Endothelial cell of umbilical vein (primary cell): ENCODE data around the gene IFITM10.

ENCODE experiments used
- TF ChIP-seq, protein P1 (sequence below), 2 donors: IDR thresholded peaks; 1 replicate in 1 of 2; 2 replicates in 1 of 2; pipeline ENCODE4 v1.5.1; 2011; ENCODE audit warnings: low read length in 2 of 2, mild to moderate bottlenecking in 2 of 2, moderate library complexity in 2 of 2, control low read depth in 1 of 2, inconsistent platforms in 1 of 2, low read depth in 1 of 2; ENCODE audit not compliant: insufficient read depth in 1 of 2; ENCODE audit errors: extremely low read depth in 1 of 2
- TF ChIP-seq, protein P2 (sequence below): IDR thresholded peaks from 2 replicates; pipeline ENCODE4 v1.6.1; 2011; ENCODE audit not compliant: insufficient read depth, insufficient read length

DNA sequence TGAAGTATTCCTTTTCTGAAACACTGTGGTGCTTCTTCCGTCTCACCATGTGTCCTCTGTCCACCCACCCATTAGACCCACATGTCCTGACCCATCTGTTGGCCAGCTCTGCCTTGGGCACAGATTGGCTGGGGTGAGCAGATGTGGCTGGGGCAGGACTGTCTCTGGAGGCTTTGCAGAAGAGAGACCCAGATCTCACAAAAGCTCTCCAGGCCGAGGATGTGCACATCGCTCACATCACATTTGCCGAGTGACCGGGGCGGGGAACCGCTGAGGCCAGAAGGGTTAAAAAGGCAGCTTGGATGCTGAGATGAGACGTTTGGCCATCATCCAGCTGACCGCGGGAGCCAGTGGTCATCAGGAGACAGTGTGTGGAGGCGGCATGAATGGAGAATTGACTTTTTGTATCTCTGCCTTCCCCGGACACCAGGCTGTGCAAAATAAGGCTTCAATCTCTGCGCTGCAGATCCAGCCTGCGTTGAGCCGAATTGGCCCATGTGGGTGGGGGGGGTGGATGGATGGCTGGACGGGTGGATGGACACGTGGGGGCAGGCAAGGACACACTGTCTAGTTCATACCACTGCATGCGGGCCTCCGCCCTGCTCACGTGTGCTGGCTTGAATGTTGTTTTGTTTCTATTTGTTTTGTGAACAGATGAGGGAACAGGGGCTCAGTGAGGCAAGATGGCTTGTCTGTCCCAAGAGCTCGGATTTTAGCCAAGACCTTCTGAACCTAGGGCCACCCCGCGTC is 6.1 kb downstream of the IFITM10 start:
- TF ChIP-seq, protein P1, sequence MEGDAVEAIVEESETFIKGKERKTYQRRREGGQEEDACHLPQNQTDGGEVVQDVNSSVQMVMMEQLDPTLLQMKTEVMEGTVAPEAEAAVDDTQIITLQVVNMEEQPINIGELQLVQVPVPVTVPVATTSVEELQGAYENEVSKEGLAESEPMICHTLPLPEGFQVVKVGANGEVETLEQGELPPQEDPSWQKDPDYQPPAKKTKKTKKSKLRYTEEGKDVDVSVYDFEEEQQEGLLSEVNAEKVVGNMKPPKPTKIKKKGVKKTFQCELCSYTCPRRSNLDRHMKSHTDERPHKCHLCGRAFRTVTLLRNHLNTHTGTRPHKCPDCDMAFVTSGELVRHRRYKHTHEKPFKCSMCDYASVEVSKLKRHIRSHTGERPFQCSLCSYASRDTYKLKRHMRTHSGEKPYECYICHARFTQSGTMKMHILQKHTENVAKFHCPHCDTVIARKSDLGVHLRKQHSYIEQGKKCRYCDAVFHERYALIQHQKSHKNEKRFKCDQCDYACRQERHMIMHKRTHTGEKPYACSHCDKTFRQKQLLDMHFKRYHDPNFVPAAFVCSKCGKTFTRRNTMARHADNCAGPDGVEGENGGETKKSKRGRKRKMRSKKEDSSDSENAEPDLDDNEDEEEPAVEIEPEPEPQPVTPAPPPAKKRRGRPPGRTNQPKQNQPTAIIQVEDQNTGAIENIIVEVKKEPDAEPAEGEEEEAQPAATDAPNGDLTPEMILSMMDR (IDR thresholded peaks at IDR 0.05; ENCODE audit: extremely low read depth in 1 of 2, insufficient read depth in 1 of 2, low read depth in 1 of 2, low read length in 2 of 2), result no peak
- TF ChIP-seq, protein P2, sequence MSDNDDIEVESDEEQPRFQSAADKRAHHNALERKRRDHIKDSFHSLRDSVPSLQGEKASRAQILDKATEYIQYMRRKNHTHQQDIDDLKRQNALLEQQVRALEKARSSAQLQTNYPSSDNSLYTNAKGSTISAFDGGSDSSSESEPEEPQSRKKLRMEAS, result no peak
